Measurements from ENCODE around the gene UBIAD1. TPM values are rescaled to one million over a fixed set of nuclear protein-coding genes. Genes with fewer than 3 reads are reported as not detected.
A peak's percentile ranks its signal among the peaks of the same experiment; 100 is the strongest.
"Not testable (repeated sequence)": the region's sequence is repeated elsewhere in the genome, so short reads cannot be mapped to it uniquely, and the experiment has no call there.

UBIAD1 gene
- total RNA-seq, 3 donors from 2014 or later, result 8.9 to 14.9 (median 12.6) TPM

DNA sequence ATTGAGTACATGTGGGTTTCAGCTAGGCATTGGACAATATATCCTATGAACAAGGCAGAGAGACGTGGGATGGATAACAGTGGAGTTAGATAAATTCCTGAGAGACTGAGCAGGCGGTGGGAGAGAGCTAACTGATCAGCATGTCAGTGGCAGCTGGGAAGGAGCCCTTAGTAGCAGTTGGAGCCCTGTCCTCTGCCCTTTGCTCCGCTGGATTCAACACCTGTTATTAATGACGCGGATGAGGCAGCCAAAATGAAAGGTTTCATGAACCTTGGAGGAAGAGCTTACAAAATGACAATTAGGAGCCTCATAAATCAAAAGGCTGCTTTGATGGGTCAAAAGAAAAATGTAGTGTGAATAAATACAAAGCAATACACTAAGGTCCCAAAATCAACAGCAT lies 16.1 kb downstream of the UBIAD1 start:
- no peak overlapping the region for H3K4me3 ChIP-seq
- ATAC-seq (no peak), DNase-seq (no peak)
- intact Hi-C loops (cut with DNase I, micrococcal nuclease), result no loop called here
- H3K9me3 ChIP-seq, result no peaks in the 10 kb centered on the region
- H3K36me3 ChIP-seq (ENCODE audit: low read depth), result no peaks in the 10 kb centered on the region
- H3K4me1 ChIP-seq (ENCODE audit: low read depth), result no peaks in the 10 kb centered on the region
- TF ChIP-seq CTCF (IDR thresholded peaks at IDR 0.05), result no peak

DNA sequence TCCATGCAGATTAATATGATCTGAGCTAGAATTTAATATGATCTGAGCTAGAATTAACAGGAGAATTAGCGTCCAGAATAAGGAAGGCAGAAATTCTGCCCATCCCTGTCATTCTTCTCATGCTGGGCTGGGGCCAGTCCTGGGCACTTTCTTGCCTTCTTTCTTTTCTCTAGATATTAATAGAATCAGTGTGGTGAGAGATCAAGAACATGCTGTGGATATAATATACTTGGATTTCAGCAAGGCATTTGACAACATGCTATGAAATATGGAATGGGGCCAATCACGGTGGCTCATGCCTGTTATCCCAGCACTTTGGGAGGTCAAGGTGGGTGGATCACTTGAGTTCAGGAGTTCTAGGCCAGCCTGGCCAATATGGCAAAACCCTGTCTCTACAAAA lies 18.1 kb downstream of the UBIAD1 start:
- no peak for DNase-seq

GRCh38 chr1:11293856-11294255 lies 20.9 kb downstream of the UBIAD1 start:
- Histone ChIP-seq H3K36me3 (ENCODE audit: low read depth) (no peaks in the 10 kb centered on the region), H3K4me1 (ENCODE audit: low read depth) (no peaks in the 10 kb centered on the region)

More for the DNA sequence above, 18.1 kb downstream of the UBIAD1 start:
- no peaks in the 10 kb centered on the region for H3K4me1 ChIP-seq (ENCODE audit: low read depth)
- no peak overlapping the region for H3K4me3 ChIP-seq
- TF ChIP-seq CTCF (IDR thresholded peaks at IDR 0.05), result no peak
- no peaks in the 10 kb centered on the region for H3K36me3 ChIP-seq (ENCODE audit: low read depth)
- no peaks in the 10 kb centered on the region for H3K9me3 ChIP-seq
- ATAC-seq, result no peak
- intact Hi-C loops (cut with DNase I, micrococcal nuclease), result no loop called here

GRCh38 chr1:11294951-11295350 lies 22.0 kb downstream of the UBIAD1 start:
- DNase-seq (no peak), ATAC-seq (peak; percentile 13)
- no peaks in the 10 kb centered on the region for H3K9me3 ChIP-seq
- TF ChIP-seq CTCF (IDR thresholded peaks at IDR 0.05), result no peak
- no peak overlapping the region for H3K4me3 ChIP-seq
- no peaks in the 10 kb centered on the region for H3K4me1 ChIP-seq (ENCODE audit: low read depth)
- intact Hi-C loops (cut with DNase I, micrococcal nuclease), result no loop called here
- no peaks in the 10 kb centered on the region for H3K36me3 ChIP-seq (ENCODE audit: low read depth)

More at GRCh38 chr1:11293856-11294255, 20.9 kb downstream of the UBIAD1 start:
- TF ChIP-seq CTCF (IDR thresholded peaks at IDR 0.05), result no peak
- Histone ChIP-seq H3K9me3 (no peaks in the 10 kb centered on the region), H3K4me3 (no peak overlapping the region)
- ATAC-seq (no peak), DNase-seq (no peak)
- intact Hi-C loops (cut with DNase I, micrococcal nuclease), result no loop called here

DNA sequence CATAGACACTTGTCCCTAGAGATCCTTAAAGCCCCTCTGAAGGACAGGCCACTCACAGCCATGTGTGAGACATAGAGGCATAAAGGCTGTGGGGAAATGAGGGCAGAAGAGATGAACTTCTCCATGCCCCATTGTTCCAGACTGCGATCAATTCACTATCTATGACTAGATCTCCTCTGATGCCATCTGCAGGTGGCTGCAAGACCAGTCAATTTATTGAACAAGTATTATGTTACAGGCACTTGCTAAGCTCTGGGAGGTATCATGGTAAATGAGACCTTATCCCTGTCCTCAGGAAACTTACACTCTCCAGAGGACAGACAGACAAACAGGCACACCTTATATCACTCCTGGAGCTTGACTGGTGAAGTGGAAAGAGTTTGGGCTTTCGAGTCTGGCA lies 22.9 kb downstream of the UBIAD1 start:
- Histone ChIP-seq H3K4me1 (ENCODE audit: low read depth) (no peaks in the 10 kb centered on the region), H3K4me3 (no peak overlapping the region), H3K9me3 (no peaks in the 10 kb centered on the region), H3K36me3 (ENCODE audit: low read depth) (no peaks in the 10 kb centered on the region)
- DNase-seq, result no peak
- intact Hi-C loops (cut with DNase I, micrococcal nuclease), result no loop called here
- TF ChIP-seq CTCF (IDR thresholded peaks at IDR 0.05), result no peak
- ATAC-seq, result no peak

GRCh38 chr1:11297774-11298173 lies 24.8 kb downstream of the UBIAD1 start:
- H3K36me3 ChIP-seq (ENCODE audit: low read depth); H3K9me3 ChIP-seq; DNase-seq; ATAC-seq; intact Hi-C loops (cut with DNase I, micrococcal nuclease); H3K4me3 ChIP-seq; H3K4me1 ChIP-seq (ENCODE audit: low read depth): not testable (repeated sequence)

Measured in mucosa of descending colon (tissue), 3 donors.